GM04503 (cell line): ENCODE data around the gene ODAD2.
"Not testable (repeated sequence)": the region's sequence is repeated elsewhere in the genome, so short reads cannot be mapped to it uniquely, and the experiment has no call there.

Experiments used
- DNase-seq: peaks from one replicate; pipeline ENCODE4 v3.0.0-alpha.2; 2012; ENCODE audit warnings: low read depth

Gene ODAD2

GRCh38 chr10:27998954-27999275 lies at the start of gene ODAD2:
TSS of gene ODAD2 (minus strand) at chr10:27999079. CDS start at chr10:27995142, 3,937 bp downstream.
- no peak for DNase-seq

- DNase-seq = peak; percentile 23
These were observed 48.2 kb upstream of the ODAD2 start for GRCh38 chr10:28047061-28047460.

- DNase-seq = no peak
These were observed 47.7 kb upstream of the ODAD2 start for GRCh38 chr10:28046579-28046978.

DNA sequence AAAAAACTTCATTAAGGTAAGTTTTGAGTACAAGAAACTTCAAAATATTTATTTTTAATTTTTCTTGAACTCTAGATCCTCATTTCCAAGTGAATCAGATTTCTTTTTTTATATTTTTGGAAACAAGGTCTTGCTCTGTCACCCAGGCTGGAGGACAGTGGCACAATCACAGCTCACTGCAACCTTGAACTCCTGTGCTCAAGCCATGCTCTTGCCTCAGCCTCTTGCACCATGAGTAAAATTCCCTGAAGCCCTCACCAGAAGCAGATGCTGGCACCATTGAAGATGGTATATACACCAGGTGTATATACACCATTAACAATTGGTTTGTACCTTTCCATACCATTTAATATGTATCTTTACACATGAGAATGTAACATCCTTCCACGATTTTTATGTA lies 45.1 kb upstream of the ODAD2 start:
- no peak for DNase-seq

DNA sequence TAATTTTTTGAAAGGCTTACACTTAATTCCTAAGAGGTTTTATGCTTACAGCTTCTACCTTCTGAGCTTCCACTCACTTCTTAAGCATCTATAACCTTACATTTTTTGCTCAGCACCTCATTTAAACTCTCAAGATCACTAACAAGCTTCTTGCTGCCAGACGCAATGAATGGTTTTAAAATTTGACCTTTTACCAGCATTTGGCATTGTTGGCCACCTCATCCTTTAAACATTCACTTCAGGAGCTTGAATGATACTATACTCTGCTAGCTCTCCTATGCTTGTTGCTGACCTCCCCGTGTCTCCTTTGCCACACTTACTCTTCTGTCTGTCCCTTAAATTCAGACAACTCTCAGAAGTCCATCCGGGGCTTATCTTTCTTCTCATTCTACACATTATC lies 37.7 kb upstream of the ODAD2 start:
- no peak for DNase-seq

GRCh38 chr10:28020993-28021982 lies 22.4 kb upstream of the ODAD2 start:
- DNase-seq = no peak

DNA sequence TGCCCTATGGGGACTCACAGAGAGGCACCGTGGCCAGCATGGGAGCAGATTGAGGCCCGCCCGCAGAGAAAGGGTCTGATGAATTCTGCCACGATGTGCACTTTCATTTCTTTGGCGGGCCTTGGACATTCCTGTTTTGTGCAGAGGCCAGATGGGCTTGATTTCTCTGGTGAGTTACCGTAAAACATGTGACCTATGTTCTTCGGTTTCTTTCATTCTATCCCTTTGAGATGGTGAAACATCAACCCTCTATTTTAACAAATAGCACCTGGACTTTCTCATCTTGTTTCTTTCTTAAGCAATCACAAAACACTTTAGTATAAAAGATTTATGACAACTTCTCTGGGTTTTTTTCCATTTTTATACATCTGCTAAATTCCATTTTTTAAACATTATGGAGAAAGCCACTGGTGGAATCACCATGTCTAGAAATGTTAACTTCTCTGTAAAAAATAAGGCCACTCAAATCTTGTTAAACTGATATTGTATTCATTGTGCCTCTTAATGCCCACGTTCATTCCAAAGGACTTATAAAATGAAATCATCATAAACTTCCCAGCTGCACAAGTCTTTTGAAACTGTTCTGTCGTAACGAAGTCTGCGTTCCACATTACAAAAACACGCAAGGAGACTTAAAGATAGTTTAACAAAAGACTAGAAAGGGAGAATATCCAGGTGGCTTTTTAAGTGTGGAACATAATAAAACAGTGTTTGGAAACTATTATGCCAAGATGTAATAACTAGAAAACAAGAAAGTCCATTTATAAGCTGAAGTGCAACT lies 21.4 kb upstream of the ODAD2 start:
- no peak for DNase-seq

DNA sequence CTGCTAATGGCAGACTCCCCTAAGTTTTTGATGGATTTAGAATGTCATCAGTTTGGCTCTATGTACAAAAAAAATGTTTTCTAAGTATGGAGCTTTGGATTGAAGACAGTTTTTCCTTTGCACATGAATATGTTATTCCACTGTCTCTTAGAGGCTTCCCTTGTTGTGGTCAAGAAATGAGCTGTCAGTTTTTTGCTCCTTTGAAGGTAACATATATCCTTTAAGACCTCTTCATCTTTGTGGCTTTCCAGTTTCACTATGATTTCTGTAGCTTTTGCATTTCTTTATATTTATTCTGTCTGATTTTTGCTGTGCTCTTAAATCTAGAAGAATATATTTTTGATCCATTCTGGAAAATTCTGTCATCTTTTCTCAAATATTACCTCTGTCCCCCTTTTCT lies 15.8 kb upstream of the ODAD2 start:
- no peak for DNase-seq

DNA sequence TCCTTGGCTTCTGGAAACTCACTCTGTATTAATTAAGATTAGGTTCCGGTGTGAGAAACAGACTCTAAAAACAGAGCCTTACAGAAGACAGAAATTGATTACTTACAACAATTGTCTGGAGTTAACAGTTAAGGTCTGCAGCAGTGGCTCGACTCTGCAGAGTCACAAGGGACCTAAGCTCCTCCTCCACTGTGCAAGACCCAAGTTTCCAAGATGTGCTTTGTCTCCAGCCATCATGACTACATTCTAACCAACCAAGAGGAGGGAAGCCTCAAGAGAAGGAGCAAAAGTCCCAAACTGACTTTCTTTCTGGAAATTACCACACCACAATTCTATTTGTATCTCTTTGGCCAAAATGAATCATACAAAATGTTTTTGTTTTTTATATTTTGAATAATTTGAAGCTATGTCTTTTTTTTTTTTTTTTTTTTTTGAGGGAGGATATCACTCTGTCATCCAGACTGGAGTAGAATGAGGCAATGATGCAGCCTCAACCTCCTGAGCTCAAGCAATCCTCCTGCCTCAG lies 14.2 kb upstream of the ODAD2 start:
- DNase-seq = no peak

DNA sequence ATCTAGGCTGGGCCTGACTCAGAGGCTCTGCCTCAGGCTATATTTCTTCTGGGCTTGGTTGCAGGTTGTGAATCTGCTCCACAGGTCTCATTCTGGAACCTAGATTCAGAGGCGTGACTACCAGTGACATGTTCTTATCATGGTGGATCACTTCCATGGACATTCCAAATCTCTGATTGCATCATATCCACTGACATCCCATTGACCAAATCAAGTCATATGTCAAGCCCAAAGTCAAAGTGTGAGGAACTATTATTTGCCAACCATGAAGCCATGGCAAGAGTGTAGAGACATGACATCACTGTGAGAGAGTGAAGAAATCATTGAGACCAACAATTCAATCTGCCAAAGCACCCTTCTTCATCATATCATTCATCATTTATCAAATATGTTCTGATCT lies 11.9 kb upstream of the ODAD2 start:
- DNase-seq = no peak

DNA sequence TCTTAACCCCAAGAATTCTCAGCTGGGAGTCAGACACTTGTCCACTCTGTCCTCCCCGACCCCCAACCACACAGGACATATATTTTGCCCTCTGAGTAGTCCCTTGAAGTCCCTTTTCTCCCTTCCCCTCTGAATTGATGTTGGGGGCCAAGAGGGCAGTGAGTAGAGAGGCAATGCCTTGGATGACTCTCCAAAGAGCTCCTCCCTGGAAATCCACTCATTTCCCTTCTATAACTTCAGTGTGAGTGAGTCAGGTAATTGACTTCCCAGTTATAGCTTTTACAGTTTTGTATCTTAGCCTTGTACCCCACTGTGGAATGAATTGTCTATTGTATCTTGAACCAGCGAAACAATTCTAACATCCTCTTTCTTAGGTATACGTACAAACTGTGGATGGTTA lies 9.2 kb upstream of the ODAD2 start:
- no peak for DNase-seq

- DNase-seq = no peak
These were observed 2.5 kb upstream of the ODAD2 start for GRCh38 chr10:28001353-28001752.

- no peak for DNase-seq
These were observed 513 bp downstream of the ODAD2 start for GRCh38 chr10:27998178-27998953.

DNA sequence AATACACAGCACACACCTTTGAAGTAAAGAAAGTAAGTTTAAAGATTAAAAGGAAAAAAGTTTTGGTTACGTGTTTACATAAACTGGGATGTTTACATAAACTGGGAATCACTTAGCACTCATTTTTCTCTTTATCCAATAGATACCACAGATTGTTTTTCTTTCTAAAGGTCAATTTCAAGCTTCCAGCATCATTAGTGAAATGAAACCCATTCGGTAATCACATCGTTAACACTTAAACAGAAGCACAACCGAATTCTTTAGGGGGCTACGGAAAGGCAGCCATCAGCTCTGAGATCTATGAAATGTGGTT lies 1.1 kb downstream of the ODAD2 start:
- DNase-seq = no peak

- DNase-seq = no peak
These were observed 3.6 kb downstream of the ODAD2 start for GRCh38 chr10:27995311-27995710.

DNA sequence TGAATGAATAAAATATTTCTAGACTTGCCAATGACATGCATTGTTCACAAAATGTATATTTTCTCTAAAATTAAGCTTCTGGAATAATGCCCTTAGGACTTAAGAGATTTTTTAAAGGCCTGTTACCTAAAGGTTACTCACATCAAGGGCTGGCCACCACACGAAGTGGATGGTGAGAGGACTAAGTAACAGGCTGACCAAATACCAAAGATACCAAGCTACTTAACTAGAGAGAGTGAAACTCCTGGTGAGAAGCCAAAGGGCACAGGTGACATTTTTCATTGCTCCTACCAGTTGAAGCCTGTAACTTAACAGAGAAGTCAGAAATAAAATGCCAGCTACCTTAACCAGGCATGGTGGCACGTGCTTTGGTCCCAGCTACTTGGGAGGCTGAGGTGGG lies 9.5 kb downstream of the ODAD2 start:
- DNase-seq = not testable (repeated sequence)

DNA sequence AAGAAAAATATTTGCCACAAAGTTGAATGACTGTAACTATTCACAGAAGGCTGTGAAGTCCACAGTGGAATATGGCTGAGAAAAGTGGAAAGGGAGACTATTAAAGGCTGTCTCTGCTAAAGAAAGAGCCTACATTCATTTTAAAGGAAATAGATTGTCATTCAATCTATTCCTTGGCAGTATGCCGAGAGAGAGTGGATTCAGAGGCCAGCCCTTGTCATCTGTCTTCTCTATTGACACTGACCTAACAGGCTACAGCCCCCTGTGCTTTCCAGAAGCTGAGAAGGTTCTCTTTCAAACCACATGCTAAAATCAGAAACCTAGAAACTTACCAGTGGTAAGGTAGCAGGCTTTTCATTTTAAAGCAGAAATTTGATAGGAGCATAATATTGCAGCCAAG lies 12.1 kb downstream of the ODAD2 start:
- DNase-seq = no peak

DNA sequence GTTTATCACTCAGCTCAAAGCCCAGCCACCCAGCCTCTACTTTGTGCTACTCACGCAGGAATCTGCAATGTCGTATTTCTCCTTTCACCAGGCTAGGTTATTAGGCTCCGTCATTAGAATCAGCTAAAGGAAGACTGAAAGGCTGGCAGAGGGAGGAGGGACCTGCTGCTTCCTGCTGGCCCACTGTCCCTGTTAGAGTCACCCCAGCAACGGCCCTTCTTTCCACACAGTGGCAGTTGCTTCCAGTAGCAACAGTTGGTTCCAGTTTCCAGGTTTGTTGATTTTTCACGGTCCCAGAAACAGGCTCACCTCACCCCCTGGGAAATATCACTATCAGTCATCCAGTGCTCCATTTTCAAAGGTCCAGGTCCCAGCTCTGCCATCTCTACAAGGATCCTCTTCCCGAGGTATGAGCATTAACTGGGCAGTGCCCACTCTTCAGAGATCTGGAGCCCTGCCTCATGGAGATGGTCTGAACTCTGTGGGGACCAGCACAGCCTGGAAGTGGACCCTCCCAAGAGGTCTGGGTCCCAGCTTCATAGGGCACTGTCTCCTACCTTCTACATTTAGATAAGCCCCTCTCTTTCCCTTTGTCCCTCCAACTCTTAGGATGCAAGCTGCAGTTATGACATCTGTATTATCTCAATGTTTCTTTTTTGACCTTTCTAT lies 15.9 kb downstream of the ODAD2 start:
- no peak for DNase-seq

DNA sequence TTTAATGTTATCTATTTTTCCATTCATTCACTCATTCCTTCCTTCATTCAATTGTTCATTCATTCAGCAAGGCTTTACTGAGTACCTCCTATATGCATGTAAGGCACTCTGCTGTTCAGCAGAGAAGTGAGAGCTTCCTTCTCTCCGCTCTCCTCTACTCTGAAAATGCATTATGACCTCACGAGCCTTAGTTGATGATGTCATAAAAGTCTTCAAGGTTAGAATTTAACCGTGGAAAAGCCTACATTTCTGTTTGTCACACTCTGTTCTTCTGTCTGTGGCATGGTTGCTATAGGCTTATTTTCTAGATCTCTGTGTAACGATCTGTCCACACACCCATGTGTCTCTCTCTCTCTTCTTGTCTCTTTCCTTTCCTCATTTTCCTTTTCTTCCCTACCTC lies 17.1 kb downstream of the ODAD2 start:
- DNase-seq = no peak

- not testable (repeated sequence) for DNase-seq
These were observed 28.1 kb downstream of the ODAD2 start for GRCh38 chr10:27970795-27971194.

DNA sequence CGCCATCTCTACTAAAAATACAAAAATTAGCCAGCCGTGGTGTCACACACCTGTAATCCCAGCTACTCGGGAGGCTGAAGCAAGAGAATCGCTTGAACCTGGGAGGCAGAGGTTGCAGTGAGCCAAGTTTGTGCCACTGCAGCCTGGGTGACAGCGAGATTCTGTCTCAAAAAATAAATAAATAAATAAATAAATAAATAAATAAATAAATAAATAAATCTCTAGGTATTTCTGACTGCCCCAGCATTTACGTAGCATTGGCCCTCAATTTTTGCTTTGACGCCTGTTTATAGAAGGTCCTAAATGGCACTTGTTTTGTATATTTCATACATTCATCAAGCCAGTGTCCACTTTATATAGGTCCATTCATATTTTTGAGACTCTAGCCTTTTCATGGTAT lies 28.9 kb downstream of the ODAD2 start:
- not testable (repeated sequence) for DNase-seq
